Esophagus muscularis mucosa (tissue), 4 donors: ENCODE data around the gene MYL3. TPM values are rescaled to one million over a fixed set of nuclear protein-coding genes. Genes with fewer than 3 reads are reported as not detected.
"Not testable (repeated sequence)": the region's sequence is repeated elsewhere in the genome, so short reads cannot be mapped to it uniquely, and the experiment has no call there.

Experiments
- DNase-seq: peaks from one replicate; pipeline ENCODE4 v3.0.0-alpha.2; 2017; ENCODE audit errors: extremely low spot score
- H3K27ac ChIP-seq, 4 donors: fragments of 200-600 bp; sonication (generic); replicated peaks in 1 of 4; 1 replicate in 3 of 4; 2 replicates in 1 of 4; pipeline ENCODE4 v1.5.1; 2016 to 2019; ENCODE audit warnings: mild to moderate bottlenecking in 1 of 4
- H3K27me3 ChIP-seq, 4 donors: fragments of 200-600 bp; sonication (generic); one replicate each; pipeline versions ENCODE4 v1.5.1 to v1.6.0; 2016 to 2019
- H3K36me3 ChIP-seq, 4 donors: fragments of 200-600 bp; sonication (generic); one replicate each; pipeline ENCODE4 v1.5.1; 2016 to 2019
- H3K4me1 ChIP-seq, 4 donors: fragments of 200-600 bp; sonication (generic); one replicate each; pipeline ENCODE4 v1.5.1; 2016 to 2019
- H3K4me3 ChIP-seq, 4 donors: fragments of 200-600 bp; sonication (generic); 1 replicate in 2 of 4; 2 replicates in 2 of 4; pipeline ENCODE4 v1.5.1; 2016 to 2019; ENCODE audit warnings: mild to moderate bottlenecking in 4 of 4, moderate library complexity in 1 of 4
- H3K9me3 ChIP-seq, 4 donors: fragments of 200-600 bp; sonication (generic); 1 replicate in 3 of 4; 2 replicates in 1 of 4; pipeline ENCODE4 v1.5.1; 2016 to 2019
- EP300 ChIP-seq: sonication (generic); formaldehyde crosslinking; IDR thresholded peaks from one replicate; pipeline ENCODE4 v1.6.1; 2017; ENCODE audit warnings: antibody characterized with exemption
- POLR2A ChIP-seq: fragments of 450-650 bp; IDR thresholded peaks from one replicate; pipeline ENCODE4 v1.6.1; 2017; ENCODE audit warnings: antibody characterized with exemption, moderate library complexity, mild to moderate bottlenecking, low read depth
- POLR2AphosphoS5 ChIP-seq, 2 donors: sonication (generic); formaldehyde crosslinking; IDR thresholded peaks; one replicate each; pipeline ENCODE4 v1.6.1; 2017; ENCODE audit warnings: antibody characterized with exemption in 2 of 2
- WGBS: methylation state at CpG from one replicate; pipeline ENCODE4 v1.1.5; 2018; 5-methylcytosine and 5-hydroxymethylcytosine counted together
- intact Hi-C: fragments of 100-400 bp; cut with DNase I; formaldehyde crosslinking; loops from one replicate; pipeline ENCODE4 v1.15.1; 2023
- total RNA-seq, 4 donors: library from RNA; depleted of rRNA; stranded (reverse); fragments of >200 nt; gene quantifications; one replicate each; pipeline versions ENCODE4 v1.1.0 to v1.2.1, GENCODE V29; 2016
- TF ChIP-seq, protein P1 (sequence below), 3 experiments: fragments of 200-600 bp in 2 of 3; fragments of 450-650 bp in 1 of 3; sonication (generic) in 2 of 3; IDR thresholded peaks; one replicate each; pipeline ENCODE4 v1.5.1; 2017 to 2019; ENCODE audit warnings: antibody characterized with exemption in 3 of 3, mild to moderate bottlenecking in 2 of 3, moderate library complexity in 1 of 3

The MYL3 gene
- total RNA-seq, result 10 to 100 TPM in 1 of 4 donors, 1 to 10 TPM in 2, under 1 TPM in 1; 0.83 to 13.0 (median 7.7) TPM

- Histone ChIP-seq H3K9me3 (no peaks in the 10 kb centered on the region), H3K4me1 (peaks cover 17 to 29% (median 22%) of the 10 kb centered on the region in 4 donors), H3K27ac (no peak within 1 kb of the TSS), H3K27me3 (peaks cover 0 to under 1% (median 0%) of the 10 kb centered on the region in 4 donors), H3K36me3 (peaks cover 0 to 33% (median 0%) of the 10 kb centered on the region in 4 donors), H3K4me3 (no peak within 1 kb of the TSS)
- TF ChIP-seq POLR2A, result peak; percentile 24
- TF ChIP-seq EP300, result no peak
- WGBS, result 79% methylated on average over 7 of the region's 7 CpGs
- intact Hi-C loops, result loop anchor here (5.0 kb wide), 1 partner anchor 156 kb away; no protein-coding TSS in a partner anchor
- DNase-seq, result no peak
These were observed at the start of gene MYL3 for GRCh38 chr3:46863261-46863782. Gene MYL3 (minus strand): TSS chr3:46863444. CDS start chr3:46863390, 54 bp downstream.

DNA sequence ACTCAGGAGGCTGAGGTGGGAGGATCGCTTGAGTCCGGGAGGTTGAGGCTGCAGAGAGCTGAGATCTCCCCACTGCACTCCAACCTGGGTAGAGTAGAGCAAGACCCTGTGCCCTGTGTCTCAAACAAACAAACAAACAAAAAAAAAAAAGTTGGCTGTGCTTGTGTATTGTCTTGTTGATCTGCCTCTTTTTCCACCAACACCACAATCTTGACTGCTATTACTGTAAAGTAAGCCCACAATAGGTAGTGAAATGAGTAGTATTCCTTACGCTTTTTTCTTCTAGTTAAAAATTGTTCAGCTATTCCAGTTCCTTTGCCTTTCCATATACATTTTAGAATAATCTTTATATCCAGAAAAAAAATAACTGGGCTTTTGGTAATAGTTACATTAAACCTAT is 49.7 kb upstream of the MYL3 start:
- TF ChIP-seq EP300 (no peak), POLR2A (no peak), POLR2AphosphoS5 (IDR thresholded peaks at IDR 0.05) (no peak)
- TF ChIP-seq, protein P1, sequence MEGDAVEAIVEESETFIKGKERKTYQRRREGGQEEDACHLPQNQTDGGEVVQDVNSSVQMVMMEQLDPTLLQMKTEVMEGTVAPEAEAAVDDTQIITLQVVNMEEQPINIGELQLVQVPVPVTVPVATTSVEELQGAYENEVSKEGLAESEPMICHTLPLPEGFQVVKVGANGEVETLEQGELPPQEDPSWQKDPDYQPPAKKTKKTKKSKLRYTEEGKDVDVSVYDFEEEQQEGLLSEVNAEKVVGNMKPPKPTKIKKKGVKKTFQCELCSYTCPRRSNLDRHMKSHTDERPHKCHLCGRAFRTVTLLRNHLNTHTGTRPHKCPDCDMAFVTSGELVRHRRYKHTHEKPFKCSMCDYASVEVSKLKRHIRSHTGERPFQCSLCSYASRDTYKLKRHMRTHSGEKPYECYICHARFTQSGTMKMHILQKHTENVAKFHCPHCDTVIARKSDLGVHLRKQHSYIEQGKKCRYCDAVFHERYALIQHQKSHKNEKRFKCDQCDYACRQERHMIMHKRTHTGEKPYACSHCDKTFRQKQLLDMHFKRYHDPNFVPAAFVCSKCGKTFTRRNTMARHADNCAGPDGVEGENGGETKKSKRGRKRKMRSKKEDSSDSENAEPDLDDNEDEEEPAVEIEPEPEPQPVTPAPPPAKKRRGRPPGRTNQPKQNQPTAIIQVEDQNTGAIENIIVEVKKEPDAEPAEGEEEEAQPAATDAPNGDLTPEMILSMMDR (IDR thresholded peaks at IDR 0.05), result no peak
- intact Hi-C loops, result no loop called here

DNA sequence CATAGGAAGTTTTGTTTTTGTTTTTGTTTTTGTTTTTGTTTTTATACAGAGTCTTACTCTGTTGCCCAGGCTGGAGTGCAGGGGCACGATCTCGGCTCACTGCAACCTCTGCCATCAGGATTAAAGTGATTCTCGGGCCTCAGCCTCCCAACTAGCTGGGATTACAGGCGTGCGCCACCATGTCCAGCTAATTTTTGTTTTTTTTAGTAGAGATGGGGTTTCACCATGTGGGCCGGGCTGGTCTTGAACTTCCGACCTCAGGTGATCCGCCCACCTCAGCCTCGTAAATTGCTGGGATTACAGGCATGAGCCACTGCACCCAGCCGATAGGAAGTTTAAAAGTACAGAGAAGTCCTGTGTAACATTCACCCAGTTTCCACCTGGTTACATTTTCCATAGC is 47.7 kb upstream of the MYL3 start:
- H3K4me3 ChIP-seq, intact Hi-C loops, H3K9me3 ChIP-seq, H3K36me3 ChIP-seq, DNase-seq, H3K27ac ChIP-seq, H3K27me3 ChIP-seq: not testable (repeated sequence)
- 89% methylated on average over 10 of the region's 10 CpGs for WGBS
- H3K4me1 ChIP-seq, result peaks cover 27 to 35% (median 33%) of the 10 kb centered on the region in 4 donors

More for the DNA sequence above, 49.7 kb upstream of the MYL3 start:
- H3K9me3 ChIP-seq, result no peaks in the 10 kb centered on the region
- H3K36me3 ChIP-seq, result peaks cover under 1 to 16% (median 10%) of the 10 kb centered on the region in 4 donors
- 93% methylated on average over 3 of the region's 3 CpGs for WGBS
- no peak overlapping the region for H3K27ac ChIP-seq
- no peak overlapping the region for H3K4me3 ChIP-seq
- DNase-seq, result no peak
- H3K4me1 ChIP-seq, result peaks cover 27 to 34% (median 32%) of the 10 kb centered on the region in 4 donors
- no peaks in the 10 kb centered on the region for H3K27me3 ChIP-seq

DNA sequence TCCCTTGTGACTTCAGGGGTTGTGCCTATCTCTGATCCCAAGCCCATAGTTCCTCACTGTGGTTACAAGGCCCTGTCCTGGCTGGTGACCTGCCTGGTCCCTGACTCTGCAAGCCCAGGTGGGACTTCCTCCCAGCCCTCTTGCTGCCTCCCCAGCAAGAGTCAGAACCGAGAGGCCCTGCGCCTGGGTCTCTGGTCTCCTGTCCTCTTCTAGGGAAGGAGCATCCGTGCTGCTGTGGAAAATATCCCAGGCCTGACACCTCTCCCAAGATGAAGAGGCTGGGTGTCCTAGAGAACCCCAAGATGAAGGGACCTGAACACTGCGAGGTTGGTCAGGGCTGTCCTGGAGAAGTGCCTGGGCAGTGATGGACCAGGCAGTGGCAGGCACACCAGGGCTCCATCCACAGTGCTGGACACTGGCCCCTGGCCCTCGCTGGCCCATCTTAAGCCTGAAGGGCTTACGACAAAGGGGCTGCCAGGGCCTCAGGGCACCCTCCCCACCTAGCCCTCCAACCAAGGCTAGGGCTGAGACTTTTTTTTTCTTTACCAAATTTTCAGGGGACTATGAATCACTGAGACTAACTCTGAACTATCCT is 47.0 kb upstream of the MYL3 start:
- Histone ChIP-seq H3K4me3 (no peak overlapping the region), H3K9me3 (no peaks in the 10 kb centered on the region), H3K27ac (no peak overlapping the region), H3K4me1 (peaks cover 27 to 35% (median 33%) of the 10 kb centered on the region in 4 donors), H3K27me3 (peaks cover 0 to 8% (median 0%) of the 10 kb centered on the region in 4 donors), H3K36me3 (no peaks in the 10 kb centered on the region)
- intact Hi-C loops, result no loop called here
- WGBS, result 79% methylated on average over 4 of the region's 6 CpGs
- TF ChIP-seq, protein P1 (IDR thresholded peaks at IDR 0.05), result no peak
- TF ChIP-seq POLR2A (no peak), EP300 (no peak), POLR2AphosphoS5 (IDR thresholded peaks at IDR 0.05) (no peak)
- DNase-seq, result no peak

DNA sequence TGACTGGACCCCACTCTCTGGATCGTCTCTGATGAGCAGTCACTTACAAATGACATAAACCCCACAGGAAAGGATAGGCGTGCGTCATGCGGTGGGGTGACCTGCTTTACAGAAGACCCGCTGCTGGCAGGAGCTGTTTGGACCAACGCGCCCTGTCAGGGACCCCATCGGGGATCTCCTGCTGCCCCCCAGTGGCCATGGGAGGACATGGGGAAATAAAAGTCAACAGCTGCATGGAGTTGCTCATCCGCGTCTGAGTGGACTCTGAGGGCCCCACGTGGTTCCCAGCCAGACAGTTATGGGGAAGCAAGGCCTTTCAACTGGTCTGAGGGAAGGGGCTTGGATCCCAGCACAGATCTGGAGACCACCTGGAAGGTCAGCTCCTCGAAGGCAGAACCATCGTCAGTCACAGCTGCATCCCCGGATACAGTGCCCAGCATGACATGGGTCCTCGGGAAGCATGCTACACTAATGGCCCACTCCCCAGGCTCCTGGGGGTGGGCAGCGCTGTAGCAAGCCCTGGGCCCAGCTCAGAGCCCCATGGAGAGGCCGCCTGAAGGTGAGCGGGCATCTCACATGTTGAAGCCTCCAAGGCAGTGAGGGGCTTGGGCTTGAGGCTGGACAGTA is 46.4 kb upstream of the MYL3 start:
- no peaks in the 10 kb centered on the region for H3K9me3 ChIP-seq
- H3K4me1 ChIP-seq, result peaks cover 27 to 35% (median 33%) of the 10 kb centered on the region in 4 donors
- DNase-seq, result no peak
- TF ChIP-seq EP300, result no peak
- peak; percentile 8 to 57 for TF ChIP-seq POLR2AphosphoS5 (IDR thresholded peaks at IDR 0.05)
- TF ChIP-seq, protein P1 (IDR thresholded peaks at IDR 0.05), result peak; percentile 75 to 89 (median 86)
- intact Hi-C loops, result loop anchor here (5.0 kb wide), 1 partner anchor 42 kb away; no protein-coding TSS in a partner anchor
- peaks cover 0 to 8% (median 0%) of the 10 kb centered on the region in 4 donors for H3K27me3 ChIP-seq
- no peaks in the 10 kb centered on the region for H3K36me3 ChIP-seq
- H3K4me3 ChIP-seq, result peak overlapping the region in 1 of 4 donors; percentile 34
- WGBS, result 5% methylated on average over 10 of the region's 18 CpGs
- H3K27ac ChIP-seq, result no peak overlapping the region
